ENCODE measurements around the gene BRWD1.
"Not testable (repeated sequence)": the region's sequence is repeated elsewhere in the genome, so short reads cannot be mapped to it uniquely, and the experiment has no call there.

BRWD1 gene

GRCh38 chr21:39137248-39138178 is 175.9 kb downstream of the BRWD1 start:
- no peak overlapping the region for H3K4me3 ChIP-seq (ENCODE audit: low read depth, low read length)

GRCh38 chr21:39136711-39137110 is 176.7 kb downstream of the BRWD1 start:
- H3K4me3 ChIP-seq (ENCODE audit: low read depth, low read length), result no peak overlapping the region

DNA sequence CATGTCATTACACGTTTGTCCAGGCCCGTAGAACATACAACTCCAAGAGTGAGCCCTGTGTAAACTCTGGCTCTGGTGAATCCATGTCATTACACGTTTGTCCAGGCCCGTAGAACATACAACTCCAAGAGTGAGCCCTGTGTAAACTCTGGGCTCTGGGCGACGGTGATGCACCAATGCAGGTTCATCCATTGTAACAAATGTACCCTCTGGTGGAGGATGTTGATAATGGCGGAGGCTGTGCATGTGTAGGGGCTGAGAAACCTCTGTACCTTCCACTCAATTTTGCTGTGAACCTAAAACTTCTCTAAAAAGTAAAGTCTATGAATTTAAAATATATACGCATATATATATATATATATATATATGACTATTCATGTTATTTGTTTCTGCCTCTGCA is 177.3 kb downstream of the BRWD1 start:
- not testable (repeated sequence) for H3K4me3 ChIP-seq (ENCODE audit: low read depth, low read length)

DNA sequence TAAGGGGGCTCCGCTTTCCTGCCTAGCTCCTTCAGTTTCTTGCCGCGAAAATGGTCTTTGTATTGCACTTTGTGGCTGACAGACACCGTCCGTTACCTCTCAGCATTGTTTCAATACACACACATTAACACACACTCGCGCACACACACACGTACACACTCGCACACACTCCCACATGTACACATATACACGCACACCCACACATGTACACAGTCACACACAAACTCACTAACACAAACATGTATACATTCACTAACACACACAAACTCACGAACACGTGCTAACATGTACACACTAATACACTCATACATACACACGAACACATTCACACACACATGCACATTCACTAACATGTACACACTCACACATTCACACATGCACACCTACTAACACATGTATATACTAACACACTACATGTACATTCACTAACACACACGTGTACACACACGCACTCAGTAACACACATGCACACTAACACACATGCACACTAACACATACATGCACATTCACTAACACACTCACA is 179.1 kb downstream of the BRWD1 start:
- no peak overlapping the region for H3K4me3 ChIP-seq (ENCODE audit: low read depth, low read length)
